ENCODE measurements around the gene GREM1.

Gene GREM1

GRCh38 chr15:32722136-32722535 is 4.3 kb downstream of the GREM1 start:
- Histone ChIP-seq H3K9me2 (ENCODE audit: low read depth, low read length) (no peaks in the 10 kb centered on the region), H3K9me3 (ENCODE audit: low read length) (no peaks in the 10 kb centered on the region), H2AFZ (ENCODE audit: low read length) (no peak overlapping the region), H3K27ac (ENCODE audit: low read depth, low read length, poor library complexity, severe bottlenecking) (no peak overlapping the region), H3K4me2 (ENCODE audit: low read length) (no peak overlapping the region), H3K27me3 (ENCODE audit: insufficient read depth, low read length) (no peaks in the 10 kb centered on the region), H3F3A (ENCODE audit: insufficient read depth, low read length) (no peaks in the 10 kb centered on the region), H3K79me2 (ENCODE audit: insufficient read depth, low read length) (no peaks in the 10 kb centered on the region), H3K9ac (ENCODE audit: low read length) (no peak overlapping the region), H3K4me3 (ENCODE audit: low read depth, low read length, poor library complexity, severe bottlenecking) (no peak overlapping the region), H3K4me1 (ENCODE audit: insufficient read depth, low read length, severe bottlenecking) (no peaks in the 10 kb centered on the region), H4K20me1 (ENCODE audit: insufficient read depth, low read length) (no peaks in the 10 kb centered on the region), H3K36me3 (ENCODE audit: insufficient read depth, low read length) (no peaks in the 10 kb centered on the region)
- TF ChIP-seq CTCF (IDR thresholded peaks at IDR 0.05; ENCODE audit: low read length) (no peak), EZH2 (IDR thresholded peaks at IDR 0.05; ENCODE audit: borderline replicate concordance, low read length) (no peak)

DNA sequence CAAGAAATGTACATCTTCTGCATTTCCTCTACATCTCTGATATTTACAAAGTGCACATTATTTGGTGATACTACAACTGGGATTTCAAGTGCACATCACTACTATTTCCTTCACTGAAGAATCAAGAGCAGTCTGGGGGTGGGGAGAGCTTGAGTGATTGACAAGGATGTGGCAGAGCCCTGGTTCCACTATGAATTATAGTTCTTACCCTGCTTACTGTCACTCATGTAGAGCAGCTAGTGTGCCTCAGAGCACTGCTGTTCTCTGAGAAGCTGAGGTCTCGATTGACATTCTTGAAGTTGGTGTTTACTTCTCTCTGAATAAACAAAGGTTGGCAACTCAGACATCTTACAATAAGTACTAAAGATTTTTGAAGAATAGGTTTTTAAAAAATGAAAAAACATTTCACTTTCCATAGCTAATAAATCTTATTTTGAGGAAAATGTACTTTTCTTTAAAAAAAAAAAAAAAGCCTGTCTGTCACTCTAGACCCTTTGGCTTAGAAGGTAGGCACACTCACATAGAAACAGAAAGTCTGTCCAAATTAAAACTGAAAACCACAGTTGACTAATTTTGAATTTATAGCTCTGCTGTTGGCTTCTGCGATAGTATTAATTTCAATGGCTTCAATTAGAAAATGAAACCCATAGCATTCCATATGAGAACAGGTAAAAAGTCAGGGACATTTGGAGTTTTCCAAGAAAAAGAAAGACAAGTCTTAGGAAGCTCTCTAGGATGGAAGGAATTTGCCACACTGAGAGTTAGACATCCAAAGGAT is 5.6 kb downstream of the GREM1 start:
- Histone ChIP-seq H3K4me1 (ENCODE audit: insufficient read depth, low read length, severe bottlenecking) (no peaks in the 10 kb centered on the region), H3F3A (ENCODE audit: insufficient read depth, low read length) (no peaks in the 10 kb centered on the region), H3K79me2 (ENCODE audit: insufficient read depth, low read length) (no peaks in the 10 kb centered on the region), H2AFZ (ENCODE audit: low read length) (no peak overlapping the region), H3K9me2 (ENCODE audit: low read depth, low read length) (no peaks in the 10 kb centered on the region), H3K9ac (ENCODE audit: low read length) (no peak overlapping the region), H4K20me1 (ENCODE audit: insufficient read depth, low read length) (no peaks in the 10 kb centered on the region), H3K36me3 (ENCODE audit: insufficient read depth, low read length) (no peaks in the 10 kb centered on the region), H3K27me3 (ENCODE audit: insufficient read depth, low read length) (no peaks in the 10 kb centered on the region), H3K27ac (ENCODE audit: low read depth, low read length, poor library complexity, severe bottlenecking) (no peak overlapping the region), H3K9me3 (ENCODE audit: low read length) (no peaks in the 10 kb centered on the region), H3K4me2 (ENCODE audit: low read length) (no peak overlapping the region), H3K4me3 (ENCODE audit: low read depth, low read length, poor library complexity, severe bottlenecking) (no peak overlapping the region)
- TF ChIP-seq CTCF (IDR thresholded peaks at IDR 0.05; ENCODE audit: low read length) (no peak), EZH2 (IDR thresholded peaks at IDR 0.05; ENCODE audit: borderline replicate concordance, low read length) (no peak)

DNA sequence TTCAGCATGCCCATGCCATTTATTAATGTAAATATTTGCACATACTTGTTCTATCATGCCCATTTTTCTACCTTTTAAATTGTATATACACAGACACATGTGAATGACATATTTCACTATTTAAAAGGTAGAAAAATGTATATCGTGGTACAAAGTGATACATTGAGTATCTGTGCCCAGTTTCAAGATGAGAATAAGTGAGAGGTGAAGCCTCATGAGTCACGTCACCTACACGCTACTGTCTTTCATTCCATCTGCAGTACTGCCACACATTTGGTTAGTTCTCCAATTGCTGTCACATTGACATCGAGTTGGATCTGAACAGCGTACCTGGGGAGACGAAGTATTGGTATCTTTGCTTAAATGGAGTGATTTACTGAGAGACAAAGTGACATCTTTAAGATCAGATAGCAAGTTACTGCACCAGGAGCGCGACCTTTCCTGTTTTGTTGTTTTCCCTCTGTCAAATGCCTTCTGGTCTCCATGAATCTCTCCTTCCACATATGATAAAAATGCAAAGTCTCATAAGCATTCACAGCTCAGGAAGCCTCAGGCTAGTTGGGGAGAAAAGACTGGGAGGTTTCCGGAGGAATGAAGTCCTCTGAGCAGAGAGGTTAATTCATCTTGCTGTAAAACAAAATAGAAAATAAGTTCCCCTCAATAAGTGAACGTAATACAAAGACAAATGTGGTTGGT is 12.0 kb downstream of the GREM1 start:
- no peaks in the 10 kb centered on the region for H3K9me3 ChIP-seq (ENCODE audit: low read length)
- H3F3A ChIP-seq (ENCODE audit: insufficient read depth, low read length): no peaks in the 10 kb centered on the region
- no peaks in the 10 kb centered on the region for H3K9me2 ChIP-seq (ENCODE audit: low read depth, low read length)
- peaks cover 7% of the 10 kb centered on the region for H3K4me1 ChIP-seq (ENCODE audit: insufficient read depth, low read length, severe bottlenecking)
- TF ChIP-seq CTCF (IDR thresholded peaks at IDR 0.05; ENCODE audit: low read length) (no peak), EZH2 (IDR thresholded peaks at IDR 0.05; ENCODE audit: borderline replicate concordance, low read length) (no peak)
- H3K27me3 ChIP-seq (ENCODE audit: insufficient read depth, low read length): no peaks in the 10 kb centered on the region
- H3K36me3 ChIP-seq (ENCODE audit: insufficient read depth, low read length): no peaks in the 10 kb centered on the region
- H3K79me2 ChIP-seq (ENCODE audit: insufficient read depth, low read length): no peaks in the 10 kb centered on the region
- no peak overlapping the region for H3K4me2 ChIP-seq (ENCODE audit: low read length)
- no peak overlapping the region for H2AFZ ChIP-seq (ENCODE audit: low read length)
- H4K20me1 ChIP-seq (ENCODE audit: insufficient read depth, low read length): no peaks in the 10 kb centered on the region
- H3K27ac ChIP-seq (ENCODE audit: low read depth, low read length, poor library complexity, severe bottlenecking): no peak overlapping the region
- H3K9ac ChIP-seq (ENCODE audit: low read length): no peak overlapping the region
- no peak overlapping the region for H3K4me3 ChIP-seq (ENCODE audit: low read depth, low read length, poor library complexity, severe bottlenecking)
